H9 (cell line): ENCODE measurements around the gene RFFL. TPM values are rescaled to one million over a fixed set of nuclear protein-coding genes. Genes with fewer than 3 reads are reported as not detected.
"Not testable (repeated sequence)": the region's sequence is repeated elsewhere in the genome, so short reads cannot be mapped to it uniquely, and the experiment has no call there.

Source experiments
- DNase-seq: peaks from one replicate; pipeline ENCODE4 v3.0.0-alpha.2; 2017
- H2AFZ ChIP-seq: one replicate; pipeline ENCODE4 v1.6.1; 2013; ENCODE audit warnings: mild to moderate bottlenecking, low read length, control low read depth, moderate library complexity
- H2AK5ac ChIP-seq: 2 replicates; pipeline ENCODE4 v1.6.1; 2013; ENCODE audit warnings: low read length, control low read depth, mixed read lengths; ENCODE audit not compliant: insufficient read length
- H2BK120ac ChIP-seq: one replicate; pipeline ENCODE4 v1.6.1; 2013; ENCODE audit warnings: low read depth, mild to moderate bottlenecking, low read length, control low read depth, inconsistent platforms; ENCODE audit not compliant: poor library complexity, severe bottlenecking
- H2BK12ac ChIP-seq: 2 replicates; pipeline ENCODE4 v1.6.1; 2013; ENCODE audit warnings: low read length, control low read depth, mixed read lengths, low read depth; ENCODE audit not compliant: insufficient read length
- H2BK15ac ChIP-seq: 2 replicates; pipeline ENCODE4 v1.6.1; 2013; ENCODE audit warnings: low read depth, low read length, control low read depth
- H2BK20ac ChIP-seq: one replicate; pipeline ENCODE4 v1.6.1; 2013; ENCODE audit warnings: low read depth, mild to moderate bottlenecking, low read length, control low read depth, inconsistent platforms; ENCODE audit not compliant: poor library complexity, severe bottlenecking
- H2BK5ac ChIP-seq: 2 replicates; pipeline ENCODE4 v1.6.1; 2013; ENCODE audit warnings: low read length, control low read depth, mixed read lengths; ENCODE audit not compliant: insufficient read length
- H3K14ac ChIP-seq: 2 replicates; pipeline ENCODE4 v1.6.1; 2013; ENCODE audit warnings: low read length, control low read depth; ENCODE audit not compliant: insufficient read depth
- H3K18ac ChIP-seq: 2 replicates; pipeline ENCODE4 v1.6.1; 2013; ENCODE audit warnings: low read depth, mild to moderate bottlenecking, mixed read lengths, low read length, control low read depth; ENCODE audit not compliant: insufficient read length
- H3K23ac ChIP-seq: 2 replicates; pipeline ENCODE4 v1.6.1; 2013; ENCODE audit warnings: low read length, control low read depth, mixed read lengths, low read depth; ENCODE audit not compliant: insufficient read length
- H3K23me2 ChIP-seq: 2 replicates; pipeline ENCODE4 v1.6.1; 2013; ENCODE audit warnings: low read depth, mild to moderate bottlenecking, mixed read lengths, low read length, control low read depth; ENCODE audit not compliant: insufficient read length, poor library complexity, severe bottlenecking
- H3K27ac ChIP-seq: 2 replicates; pipeline ENCODE4 v1.5.1; 2013; ENCODE audit warnings: low read length, control low read depth, mixed read lengths, low read depth; ENCODE audit not compliant: insufficient read length
- H3K27me3 ChIP-seq: 2 replicates; pipeline ENCODE4 v1.6.1; 2013; ENCODE audit warnings: low read length, control low read depth, inconsistent platforms; ENCODE audit not compliant: insufficient read depth
- H3K4ac ChIP-seq: 2 replicates; pipeline ENCODE4 v1.6.1; 2013; ENCODE audit warnings: low read depth, mild to moderate bottlenecking, control low read depth, inconsistent platforms, low read length, moderate library complexity
- H3K4me1 ChIP-seq: 2 replicates; pipeline ENCODE4 v1.6.1; 2013; ENCODE audit warnings: low read length, control low read depth, inconsistent platforms; ENCODE audit not compliant: insufficient read depth
- H3K4me2 ChIP-seq: 2 replicates; pipeline ENCODE4 v1.6.1; 2013; ENCODE audit warnings: low read length, control low read depth, mixed read lengths; ENCODE audit not compliant: insufficient read length, insufficient read depth
- H3K56ac ChIP-seq: 2 replicates; pipeline ENCODE4 v1.6.1; 2013; ENCODE audit warnings: low read depth, mild to moderate bottlenecking, mixed read lengths, low read length, control low read depth; ENCODE audit not compliant: insufficient read length
- H3K79me1 ChIP-seq: 2 replicates; pipeline ENCODE4 v1.6.1; 2013; ENCODE audit warnings: low read depth, mild to moderate bottlenecking, moderate library complexity, low read length, control low read depth, inconsistent platforms; ENCODE audit not compliant: insufficient read depth, poor library complexity, severe bottlenecking
- H3K79me2 ChIP-seq: 2 replicates; pipeline ENCODE4 v1.6.1; 2013; ENCODE audit warnings: low read length, control low read depth, inconsistent platforms; ENCODE audit not compliant: insufficient read depth
- H3K9ac ChIP-seq: 2 replicates; pipeline ENCODE4 v1.6.1; 2013; ENCODE audit warnings: low read length, control low read depth, mixed read lengths; ENCODE audit not compliant: insufficient read length; ENCODE audit errors: extremely low read depth
- H3K9me3 ChIP-seq: one replicate; pipeline ENCODE4 v1.6.1; 2013; ENCODE audit warnings: low read depth, low read length, inconsistent platforms; ENCODE audit not compliant: control insufficient read depth
- H3T11ph ChIP-seq: one replicate; pipeline ENCODE4 v1.6.1; 2013; ENCODE audit warnings: mild to moderate bottlenecking, low read length, control low read depth, inconsistent platforms
- H4K20me1 ChIP-seq: one replicate; pipeline ENCODE4 v1.6.1; 2013; ENCODE audit not compliant: control insufficient read depth, insufficient read length, insufficient read depth
- H4K5ac ChIP-seq: 2 replicates; pipeline ENCODE4 v1.6.1; 2013; ENCODE audit warnings: low read depth, mild to moderate bottlenecking, mixed read lengths, low read length, control low read depth; ENCODE audit not compliant: insufficient read length
- H4K8ac ChIP-seq: replicated peaks from 2 replicates; pipeline ENCODE4 v1.6.1; 2013; ENCODE audit warnings: low read length, control low read depth, mixed read lengths, low read depth; ENCODE audit not compliant: insufficient read length
- H4K91ac ChIP-seq: 2 replicates; pipeline ENCODE4 v1.6.1; 2013; ENCODE audit warnings: low read depth, mild to moderate bottlenecking, moderate library complexity, mixed read lengths, low read length, control low read depth; ENCODE audit not compliant: insufficient read length
- H3K27ac Mint-ChIP-seq, 3 experiments: 2 replicates in 2 of 3; 3 replicates in 1 of 3; pipeline ENCODE4 v1.8.0; 2020 to 2021; ENCODE audit warnings: mixed read lengths in 3 of 3, mild to moderate bottlenecking in 1 of 3, moderate library complexity in 1 of 3
- H3K27me3 Mint-ChIP-seq: 2 replicates; pipeline ENCODE4 v1.8.0; 2021; ENCODE audit warnings: low read depth, mild to moderate bottlenecking, moderate library complexity, mixed read lengths
- H3K36me3 Mint-ChIP-seq, 3 experiments: 2 replicates in 2 of 3; 3 replicates in 1 of 3; pipeline ENCODE4 v1.8.0; 2020 to 2021; ENCODE audit warnings: low read depth in 3 of 3, mixed read lengths in 3 of 3; ENCODE audit not compliant: insufficient read depth in 1 of 3
- H3K4me1 Mint-ChIP-seq, 2 experiments: 2 replicates each; pipeline ENCODE4 v1.8.0; 2020; ENCODE audit warnings: mixed read lengths in 2 of 2
- H3K4me3 Mint-ChIP-seq, 2 experiments: 2 replicates in 1 of 2; 3 replicates in 1 of 2; pipeline ENCODE4 v1.8.0; 2020 to 2021; ENCODE audit warnings: mild to moderate bottlenecking in 2 of 2, mixed read lengths in 2 of 2, moderate library complexity in 1 of 2
- H3K9me3 Mint-ChIP-seq, 2 experiments: 2 replicates in 1 of 2; 3 replicates in 1 of 2; pipeline ENCODE4 v1.8.0; 2020; ENCODE audit warnings: mild to moderate bottlenecking in 2 of 2, mixed read lengths in 2 of 2, moderate library complexity in 1 of 2
- WGBS: extraction: QIAGEN DNeasy Blood & Tissue Kit; methylation state at CpG from one replicate; pipeline ENCODE4 v1.1.7; 2013; ENCODE audit warnings: missing lambda C conversion rate, low lambda C conversion rate, mixed read lengths; ENCODE audit not compliant: insufficient read length; ENCODE audit errors: extremely low coverage; 5-methylcytosine and 5-hydroxymethylcytosine counted together
- total RNA-seq: library from RNA; stranded (reverse); gene quantifications from 2 replicates; pipeline ENCODE4 v1.2.1, GENCODE V29; 2021
- TF ChIP-seq, protein P1 (sequence below): fragments of 200-600 bp; sonication (generic); conservative IDR thresholded peaks from 3 replicates; pipeline ENCODE4 v1.8.0; 2021; ENCODE audit warnings: antibody characterized with exemption, mild to moderate bottlenecking

RFFL gene
- total RNA-seq, 1 experiment from 2014 or later: 21.1 TPM

DNA sequence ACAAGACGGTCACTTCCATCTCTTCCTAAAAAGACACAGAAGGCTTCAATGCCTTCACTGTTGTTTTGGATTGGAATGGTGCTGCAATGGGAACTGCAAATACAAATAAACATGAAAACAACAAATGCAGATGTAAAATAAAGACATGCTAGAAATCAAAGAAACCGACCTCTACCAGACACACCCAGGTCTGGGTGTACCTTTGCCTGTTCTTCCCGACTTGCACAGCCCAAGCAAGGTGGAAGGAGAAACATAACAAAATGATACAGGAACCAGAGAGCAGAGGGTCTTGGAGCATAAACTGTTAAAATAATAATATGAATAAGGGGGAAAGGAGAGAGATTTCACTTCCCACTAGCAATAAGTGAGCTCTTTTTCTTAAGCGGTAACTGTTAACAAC lies 17.3 kb downstream of the RFFL start:
- Histone ChIP-seq H3K18ac (no peak overlapping the region), H3T11ph (no peak overlapping the region), H3K27ac (no peak overlapping the region), H2AK5ac (no peak overlapping the region), H3K14ac (no peak overlapping the region), H3K56ac (no peak overlapping the region), H3K9me3 (no peaks in the 10 kb centered on the region), H4K20me1 (no peaks in the 10 kb centered on the region), H2BK120ac (no peak overlapping the region), H3K4me1 (no peaks in the 10 kb centered on the region), H2BK20ac (no peak overlapping the region), H3K23ac (no peak overlapping the region), H3K79me1 (no peaks in the 10 kb centered on the region), H3K4ac (no peak overlapping the region), H4K8ac (no peak overlapping the region), H3K79me2 (no peaks in the 10 kb centered on the region), H3K27me3 (no peaks in the 10 kb centered on the region), H2AFZ (no peak overlapping the region), H4K5ac (no peak overlapping the region), H3K4me2 (no peak overlapping the region), H2BK5ac (no peak overlapping the region), H4K91ac (no peak overlapping the region), H2BK15ac (no peak overlapping the region), H3K23me2 (no peaks in the 10 kb centered on the region), H2BK12ac (no peak overlapping the region), H3K9ac (no peak overlapping the region)
- no peak overlapping the region for H3K27ac Mint-ChIP-seq
- no peak for DNase-seq
- H3K4me1 Mint-ChIP-seq: peaks cover 8 to 9% of the 10 kb centered on the region in 2 experiments
- WGBS: no CpG with 5 or more reads among the region's 4 CpGs
- no peaks in the 10 kb centered on the region for H3K9me3 Mint-ChIP-seq
- 0 out of 7 replicates have a peak, but pooled peaks cover 0 to 4% (median 0%) of the 10 kb centered on the region in 3 experiments for H3K36me3 Mint-ChIP-seq
- H3K4me3 Mint-ChIP-seq: no peak overlapping the region
- TF ChIP-seq, protein P1, sequence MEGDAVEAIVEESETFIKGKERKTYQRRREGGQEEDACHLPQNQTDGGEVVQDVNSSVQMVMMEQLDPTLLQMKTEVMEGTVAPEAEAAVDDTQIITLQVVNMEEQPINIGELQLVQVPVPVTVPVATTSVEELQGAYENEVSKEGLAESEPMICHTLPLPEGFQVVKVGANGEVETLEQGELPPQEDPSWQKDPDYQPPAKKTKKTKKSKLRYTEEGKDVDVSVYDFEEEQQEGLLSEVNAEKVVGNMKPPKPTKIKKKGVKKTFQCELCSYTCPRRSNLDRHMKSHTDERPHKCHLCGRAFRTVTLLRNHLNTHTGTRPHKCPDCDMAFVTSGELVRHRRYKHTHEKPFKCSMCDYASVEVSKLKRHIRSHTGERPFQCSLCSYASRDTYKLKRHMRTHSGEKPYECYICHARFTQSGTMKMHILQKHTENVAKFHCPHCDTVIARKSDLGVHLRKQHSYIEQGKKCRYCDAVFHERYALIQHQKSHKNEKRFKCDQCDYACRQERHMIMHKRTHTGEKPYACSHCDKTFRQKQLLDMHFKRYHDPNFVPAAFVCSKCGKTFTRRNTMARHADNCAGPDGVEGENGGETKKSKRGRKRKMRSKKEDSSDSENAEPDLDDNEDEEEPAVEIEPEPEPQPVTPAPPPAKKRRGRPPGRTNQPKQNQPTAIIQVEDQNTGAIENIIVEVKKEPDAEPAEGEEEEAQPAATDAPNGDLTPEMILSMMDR: no peak
- H3K27me3 Mint-ChIP-seq: no peaks in the 10 kb centered on the region

DNA sequence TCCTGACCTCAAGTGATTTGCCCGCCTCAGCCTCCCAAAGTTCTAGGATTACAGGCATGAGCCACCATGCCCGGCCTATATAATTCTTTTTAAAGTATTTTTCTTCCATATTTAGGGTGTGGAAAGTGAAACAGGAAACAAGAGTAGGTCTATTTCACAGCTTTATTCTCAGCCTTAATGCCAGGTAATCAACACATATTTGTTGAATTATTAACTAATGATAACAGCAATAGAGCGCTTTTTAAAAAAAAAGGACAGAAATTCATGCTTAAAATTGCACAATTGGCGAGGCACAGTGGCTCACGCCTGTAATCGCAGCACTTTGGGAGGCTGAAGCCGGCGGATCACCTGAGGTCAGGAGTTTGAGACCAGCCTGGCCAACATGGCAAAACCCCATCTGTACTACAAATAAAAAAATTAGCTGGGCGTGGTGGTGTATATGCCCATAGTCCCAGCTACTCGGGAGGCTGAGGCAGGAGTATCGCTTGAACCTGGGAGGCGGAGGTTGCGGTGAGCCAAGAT lies 18.0 kb downstream of the RFFL start:
- H4K8ac ChIP-seq, H2BK15ac ChIP-seq, H3K4me3 Mint-ChIP-seq, H2BK20ac ChIP-seq, H3K4me1 Mint-ChIP-seq, H4K5ac ChIP-seq, H3K4me2 ChIP-seq, H4K20me1 ChIP-seq, H3K79me2 ChIP-seq, H3K27me3 ChIP-seq, H3K56ac ChIP-seq, H2BK5ac ChIP-seq, H2BK12ac ChIP-seq, H3K36me3 Mint-ChIP-seq, H3K27me3 Mint-ChIP-seq, H3K9me3 ChIP-seq, H3K79me1 ChIP-seq, H3K23me2 ChIP-seq, H2AK5ac ChIP-seq, H3K18ac ChIP-seq, DNase-seq, H3K14ac ChIP-seq, H3K4ac ChIP-seq, H4K91ac ChIP-seq, H3K9me3 Mint-ChIP-seq, H3K9ac ChIP-seq, H2BK120ac ChIP-seq, H3K4me1 ChIP-seq, H3K23ac ChIP-seq, H3T11ph ChIP-seq, H2AFZ ChIP-seq, H3K27ac ChIP-seq: not testable (repeated sequence)
- H3K27ac Mint-ChIP-seq: peak overlapping the region in 2 of 3 experiments; percentile 31 to 49; a peak in 1 of 7 replicates
- no CpG with 5 or more reads among the region's 13 CpGs for WGBS
